MV-4-11 (cell line): ENCODE results near the gene GNL3.
A peak's percentile ranks its signal among the peaks of the same experiment; 100 is the strongest.
"Not testable (repeated sequence)": the region's sequence is repeated elsewhere in the genome, so short reads cannot be mapped to it uniquely, and the experiment has no call there.

Experiments used
- DNase-seq: peaks from one replicate; lab custom pipeline; 2025; lab: John Stamatoyannopoulos, UW

Gene GNL3

GRCh38 chr3:52721002-52721729 is 35.3 kb downstream of the GNL3 start:
- DNase-seq: peak; percentile 98

GRCh38 chr3:52721730-52722008 is 35.8 kb downstream of the GNL3 start:
- DNase-seq: no peak

- no peak for DNase-seq
These were observed 36.7 kb downstream of the GNL3 start for GRCh38 chr3:52722491-52722890.

- DNase-seq: peak; percentile 2
These were observed 38.1 kb downstream of the GNL3 start for GRCh38 chr3:52723935-52724334.

GRCh38 chr3:52724511-52724910 is 38.7 kb downstream of the GNL3 start:
- DNase-seq: no peak

GRCh38 chr3:52728753-52729152 is 42.9 kb downstream of the GNL3 start:
- not testable (repeated sequence) for DNase-seq

GRCh38 chr3:52730681-52731080 is 44.8 kb downstream of the GNL3 start:
- DNase-seq: peak; percentile 83

- no peak for DNase-seq
These were observed 45.8 kb downstream of the GNL3 start for GRCh38 chr3:52731590-52731989.

GRCh38 chr3:52733256-52733891 is 47.5 kb downstream of the GNL3 start:
- peak; percentile 34 for DNase-seq

GRCh38 chr3:52739730-52740129 is 53.9 kb downstream of the GNL3 start:
- no peak for DNase-seq

- peak; percentile 20 for DNase-seq
These were observed 56.7 kb downstream of the GNL3 start for GRCh38 chr3:52742418-52743041.

GRCh38 chr3:52743152-52743551 is 57.3 kb downstream of the GNL3 start:
- no peak for DNase-seq

- DNase-seq: no peak
These were observed 57.9 kb downstream of the GNL3 start for GRCh38 chr3:52743721-52744120.
